ENCODE measurements around the gene INSM1. TPM values are rescaled to one million over a fixed set of nuclear protein-coding genes. Genes with fewer than 3 reads are reported as not detected.

The INSM1 gene
- total RNA-seq, 6 experiments from 2014 or later = not detected

GRCh38 chr20:20404633-20405032, 36.7 kb downstream of the INSM1 start:
- Mint-ChIP-seq H3K27me3 (ENCODE audit: insufficient read depth) (peaks cover 8% of the 10 kb centered on the region), H3K9me3 (no peaks in the 10 kb centered on the region), H3K4me3 (no peak overlapping the region), H3K4me1 (ENCODE audit: low read depth) (no peaks in the 10 kb centered on the region), H3K27ac (no peak overlapping the region), H3K36me3 (ENCODE audit: low read depth) (no peaks in the 10 kb centered on the region)
- no peak for TF ChIP-seq CTCF (IDR thresholded peaks at IDR 0.05)
- no peak for DNase-seq

DNA sequence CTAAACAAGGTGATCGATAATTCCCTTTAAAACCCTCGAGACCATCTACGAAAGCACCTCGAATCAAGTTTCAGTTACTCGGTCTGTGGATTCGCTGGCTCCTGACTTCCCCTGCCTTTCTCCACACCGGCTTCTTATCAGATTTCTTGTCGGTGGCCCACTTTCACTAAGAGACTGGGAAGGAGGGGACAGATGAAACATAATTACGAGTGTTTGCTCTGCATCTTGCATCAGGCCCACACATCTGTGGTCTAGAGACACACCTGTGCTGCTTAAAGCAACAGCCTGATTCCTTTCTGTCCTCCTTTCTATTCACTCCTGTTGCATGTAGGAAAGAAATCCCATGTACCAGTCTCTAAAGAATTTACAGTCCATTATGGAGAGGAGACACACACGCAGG, 37.7 kb downstream of the INSM1 start:
- no peak for DNase-seq
- H3K9me3 Mint-ChIP-seq = no peaks in the 10 kb centered on the region
- no peak overlapping the region for H3K4me3 Mint-ChIP-seq
- H3K27me3 Mint-ChIP-seq (ENCODE audit: insufficient read depth) = peaks cover 8% of the 10 kb centered on the region
- H3K36me3 Mint-ChIP-seq (ENCODE audit: low read depth) = no peaks in the 10 kb centered on the region
- H3K27ac Mint-ChIP-seq = no peak overlapping the region
- H3K4me1 Mint-ChIP-seq (ENCODE audit: low read depth) = no peaks in the 10 kb centered on the region
- no peak for TF ChIP-seq CTCF (IDR thresholded peaks at IDR 0.05)

- H3K36me3 Mint-ChIP-seq (ENCODE audit: low read depth) = no peaks in the 10 kb centered on the region
- H3K4me1 Mint-ChIP-seq (ENCODE audit: low read depth) = no peaks in the 10 kb centered on the region
- no peaks in the 10 kb centered on the region for H3K9me3 Mint-ChIP-seq
- H3K4me3 Mint-ChIP-seq = no peak overlapping the region
- peaks cover 8% of the 10 kb centered on the region for H3K27me3 Mint-ChIP-seq (ENCODE audit: insufficient read depth)
- DNase-seq = no peak
- no peak overlapping the region for H3K27ac Mint-ChIP-seq
- no peak for TF ChIP-seq CTCF (IDR thresholded peaks at IDR 0.05)
These were observed 38.4 kb downstream of the INSM1 start for GRCh38 chr20:20406306-20406705.

GRCh38 chr20:20407891-20408805, 40.2 kb downstream of the INSM1 start:
- peak; percentile 21 for DNase-seq
- peak; percentile 72 for TF ChIP-seq CTCF (IDR thresholded peaks at IDR 0.05)
- no peaks in the 10 kb centered on the region for H3K9me3 Mint-ChIP-seq
- no peaks in the 10 kb centered on the region for H3K4me1 Mint-ChIP-seq (ENCODE audit: low read depth)
- no peak overlapping the region for H3K4me3 Mint-ChIP-seq
- H3K27ac Mint-ChIP-seq = no peak overlapping the region
- H3K36me3 Mint-ChIP-seq (ENCODE audit: low read depth) = no peaks in the 10 kb centered on the region
- peaks cover 8% of the 10 kb centered on the region; the same call in 1 of the 2 replicates for H3K27me3 Mint-ChIP-seq (ENCODE audit: insufficient read depth)

- DNase-seq = no peak
- TF ChIP-seq CTCF (IDR thresholded peaks at IDR 0.05) = no peak
- H3K27me3 Mint-ChIP-seq (ENCODE audit: insufficient read depth) = peaks cover 11% of the 10 kb centered on the region
- H3K27ac Mint-ChIP-seq = no peak overlapping the region
- H3K4me1 Mint-ChIP-seq (ENCODE audit: low read depth) = no peaks in the 10 kb centered on the region
- no peaks in the 10 kb centered on the region for H3K9me3 Mint-ChIP-seq
- no peak overlapping the region for H3K4me3 Mint-ChIP-seq
- no peaks in the 10 kb centered on the region for H3K36me3 Mint-ChIP-seq (ENCODE audit: low read depth)
These were observed 41.4 kb downstream of the INSM1 start for GRCh38 chr20:20409331-20409730.

Measured in HFFc6 (cell line).